Stimulated activated CD8-positive, alpha-beta memory T cell treated with anti-CD3 and anti-CD28 coated beads, Interleukin-12 subunit alpha, Interleukin-12 subunit beta, amount 100 ng/mL, for 1 hour (primary cell): ENCODE results near the gene STK36.

Experiments used
- DNase-seq: peaks from one replicate; pipeline ENCODE4 v3.0.0-alpha.2; 2020; ENCODE audit warnings: low read depth

The STK36 gene

GRCh38 chr2:218748741-218749441 is 77.0 kb downstream of the STK36 start:
- DNase-seq: no peak
